HG03196 (cell line): Measurements from ENCODE around the gene CCDC9B.

Source experiments
- ATAC-seq: cut with Tn5 transposase; IDR thresholded peaks from one replicate; pipeline ENCODE4 v1.9.1; 2021; ENCODE audit not compliant: unreplicated experiment

Gene CCDC9B

GRCh38 chr15:40293006-40293405 is 47.7 kb downstream of the CCDC9B start:
- no peak for ATAC-seq

- no peak for ATAC-seq
These were observed 48.5 kb downstream of the CCDC9B start for GRCh38 chr15:40292246-40292645.

- ATAC-seq = no peak
These were observed 49.7 kb downstream of the CCDC9B start for GRCh38 chr15:40290918-40291574.

GRCh38 chr15:40290545-40290917 is 50.2 kb downstream of the CCDC9B start:
- ATAC-seq = no peak

GRCh38 chr15:40289140-40289775 is 51.5 kb downstream of the CCDC9B start:
- no peak for ATAC-seq

GRCh38 chr15:40287968-40288367 is 52.8 kb downstream of the CCDC9B start:
- no peak for ATAC-seq

GRCh38 chr15:40287505-40287904 is 53.2 kb downstream of the CCDC9B start:
- no peak for ATAC-seq

- ATAC-seq = no peak
These were observed 53.9 kb downstream of the CCDC9B start for GRCh38 chr15:40286794-40287193.

GRCh38 chr15:40286061-40286532 is 54.6 kb downstream of the CCDC9B start:
- no peak for ATAC-seq

GRCh38 chr15:40285554-40286011 is 55.2 kb downstream of the CCDC9B start:
- ATAC-seq = no peak

GRCh38 chr15:40285151-40285550 is 55.6 kb downstream of the CCDC9B start:
- no peak for ATAC-seq

GRCh38 chr15:40283615-40284300 is 57.0 kb downstream of the CCDC9B start:
- ATAC-seq = no peak

- no peak for ATAC-seq
These were observed 57.7 kb downstream of the CCDC9B start, which contains the start of gene ANKRD63 for GRCh38 chr15:40282869-40283614. Gene ANKRD63 (minus strand): TSS chr15:40283064. CDS start chr15:40282586, 478 bp downstream.

GRCh38 chr15:40282147-40282868 is 58.4 kb downstream of the CCDC9B start:
- ATAC-seq = no peak

GRCh38 chr15:40281801-40282146 is 59.0 kb downstream of the CCDC9B start:
- no peak for ATAC-seq
